ENCODE data around the gene CTSO.
"Not testable (repeated sequence)": the region's sequence is repeated elsewhere in the genome, so short reads cannot be mapped to it uniquely, and the experiment has no call there.

The CTSO gene

DNA sequence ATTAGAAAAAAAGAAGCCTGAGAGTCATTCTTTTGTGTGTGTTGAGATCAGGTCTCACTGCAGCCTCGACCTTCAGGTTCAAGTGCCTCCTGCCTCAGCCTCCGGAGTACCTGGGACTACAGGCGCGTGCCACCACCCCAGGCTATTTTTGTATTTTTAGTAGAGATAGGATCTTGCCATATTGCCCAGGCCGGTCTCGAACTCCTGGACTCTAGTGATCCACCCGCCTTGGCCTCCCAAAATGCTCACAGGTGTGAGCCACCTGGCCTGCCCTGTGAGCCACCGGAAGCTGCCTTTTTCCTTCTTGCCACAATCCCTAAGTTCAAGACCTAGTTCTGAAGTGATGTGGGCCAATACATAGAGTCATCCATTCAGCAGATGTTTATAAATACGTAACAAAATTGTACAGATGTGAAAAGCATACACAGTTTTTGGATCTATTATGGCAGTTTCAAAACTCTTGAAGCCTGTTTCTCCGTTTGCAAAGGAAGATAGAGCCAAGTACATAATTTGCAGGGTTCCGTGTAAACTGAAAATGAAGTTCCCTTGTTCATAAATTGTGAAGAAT, 536 bp upstream of the CTSO start:
- DNase-seq = no peak

DNA sequence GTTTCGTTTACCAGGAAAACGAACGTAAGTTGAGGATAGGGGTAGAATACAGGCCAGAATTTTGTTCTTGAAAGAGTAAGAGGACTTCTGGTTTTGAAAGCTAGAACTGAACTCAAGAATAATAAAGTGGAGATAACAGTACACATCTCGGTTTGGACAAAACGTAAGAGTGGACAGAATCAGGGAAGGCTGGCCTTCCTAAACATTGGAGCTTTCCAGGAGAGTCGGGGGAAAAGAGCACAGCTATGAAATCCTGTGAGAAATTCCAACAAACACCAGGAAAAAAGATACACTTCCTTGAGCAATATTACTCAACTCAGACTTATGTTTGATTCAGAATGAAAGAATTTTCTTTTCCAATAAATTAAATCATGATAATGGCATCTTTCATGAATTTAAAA, 1.2 kb downstream of the CTSO start:
- DNase-seq = no peak

DNA sequence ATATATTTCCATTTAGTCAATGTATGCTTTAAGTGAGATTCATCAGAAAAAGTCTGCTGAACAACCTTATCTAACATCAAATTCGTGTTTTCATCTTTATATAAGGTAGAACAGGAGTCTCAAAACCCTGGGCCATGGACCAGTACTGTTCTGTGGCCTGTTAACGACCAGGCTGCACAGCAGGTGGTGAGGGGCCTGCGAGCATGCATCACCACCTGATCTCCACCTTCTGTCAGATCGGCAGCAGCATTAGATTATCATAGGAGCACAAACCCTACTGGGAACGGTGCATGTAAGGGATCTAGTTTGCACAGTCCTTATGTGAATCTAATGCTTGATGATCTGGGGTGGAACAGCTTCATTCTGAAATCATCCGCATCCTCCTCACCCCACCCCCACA, 3.2 kb downstream of the CTSO start:
- no peak for DNase-seq

DNA sequence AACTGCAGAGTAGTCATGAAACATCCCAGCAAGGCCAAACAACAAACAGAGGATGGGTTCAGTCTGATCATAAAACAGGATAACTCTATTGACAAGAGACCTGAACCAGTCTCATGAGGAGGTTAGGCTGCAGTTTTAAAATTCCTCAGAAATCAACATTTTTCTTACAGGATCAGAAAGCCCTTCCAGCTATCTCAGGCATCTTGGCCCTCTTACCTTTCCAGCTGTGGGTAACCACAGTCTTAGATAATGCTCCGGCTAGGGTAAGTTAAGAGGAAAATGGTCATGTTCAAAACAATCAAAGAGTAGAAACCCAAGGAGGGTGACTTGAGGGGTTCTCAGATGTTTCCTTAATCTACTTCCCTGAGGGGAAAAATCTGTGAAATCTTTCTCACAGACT, 5.1 kb downstream of the CTSO start:
- DNase-seq = no peak

DNA sequence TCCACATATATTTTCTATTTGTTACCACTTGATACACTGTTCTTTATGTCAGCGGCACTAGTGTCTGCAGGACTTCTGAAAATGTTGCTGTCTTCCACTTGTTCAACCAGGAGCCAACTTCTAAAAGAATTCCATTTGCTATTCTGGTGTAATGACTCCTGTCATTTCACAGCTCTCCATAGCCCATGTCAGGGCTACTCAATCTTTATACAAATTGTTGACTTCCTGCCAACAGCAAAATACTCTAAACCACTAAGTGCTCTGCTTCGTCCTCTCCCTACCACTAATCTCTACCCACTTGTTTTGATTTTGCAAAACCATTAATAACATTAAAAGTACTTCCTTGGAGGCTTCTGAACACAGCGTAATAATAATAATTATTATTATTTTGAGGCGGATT, 7.2 kb downstream of the CTSO start:
- no peak for DNase-seq

DNA sequence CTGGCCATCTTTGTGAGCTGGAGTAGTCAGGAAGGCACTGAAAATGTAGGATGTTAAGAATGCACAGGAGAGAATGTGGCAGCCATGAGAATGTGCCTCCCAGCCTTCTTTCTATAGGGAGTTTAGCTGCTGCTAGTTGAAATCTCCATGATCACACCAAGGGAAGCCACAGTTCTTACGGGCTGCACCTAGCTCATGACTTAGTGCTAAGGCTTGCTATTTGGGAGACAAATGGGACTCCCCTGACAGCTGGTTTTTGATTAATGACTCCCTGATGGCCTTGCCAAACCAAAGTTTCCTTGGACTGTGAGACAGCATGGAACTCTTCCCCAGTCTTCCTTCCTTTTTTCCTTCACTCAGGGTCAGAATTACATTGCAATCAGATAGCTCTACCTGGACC, 9.2 kb downstream of the CTSO start:
- DNase-seq = no peak

DNA sequence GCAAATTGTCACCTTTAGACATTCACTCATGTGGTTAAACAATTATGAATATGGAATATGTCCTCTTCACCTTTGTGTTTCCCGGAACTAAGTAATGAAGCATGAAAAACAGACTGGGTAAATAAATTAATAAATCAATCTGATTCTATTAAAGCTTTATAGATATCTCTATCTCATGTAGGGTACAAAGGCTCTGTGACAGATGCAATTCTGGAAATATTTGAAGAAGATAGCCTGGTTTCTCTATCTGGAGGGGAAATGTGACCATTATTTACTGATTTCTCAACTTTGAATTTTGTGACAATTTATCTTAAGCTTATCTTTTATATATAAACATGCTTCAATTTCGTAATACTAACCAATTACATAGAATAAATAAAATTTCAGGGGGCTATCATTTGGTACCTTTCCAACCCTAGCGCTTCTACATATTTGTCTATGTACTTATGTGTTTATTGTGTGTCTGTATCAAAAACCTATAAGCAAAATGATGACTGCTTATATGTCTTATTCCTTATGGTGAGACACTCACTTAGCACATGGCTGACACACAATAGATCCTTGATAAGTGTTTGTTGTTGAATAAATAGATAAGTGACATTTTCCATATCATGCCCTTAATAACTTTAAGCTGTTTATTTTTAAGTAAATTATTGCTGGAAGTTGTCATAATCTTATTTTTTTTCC, 9.9 kb downstream of the CTSO start:
- no peak for DNase-seq

DNA sequence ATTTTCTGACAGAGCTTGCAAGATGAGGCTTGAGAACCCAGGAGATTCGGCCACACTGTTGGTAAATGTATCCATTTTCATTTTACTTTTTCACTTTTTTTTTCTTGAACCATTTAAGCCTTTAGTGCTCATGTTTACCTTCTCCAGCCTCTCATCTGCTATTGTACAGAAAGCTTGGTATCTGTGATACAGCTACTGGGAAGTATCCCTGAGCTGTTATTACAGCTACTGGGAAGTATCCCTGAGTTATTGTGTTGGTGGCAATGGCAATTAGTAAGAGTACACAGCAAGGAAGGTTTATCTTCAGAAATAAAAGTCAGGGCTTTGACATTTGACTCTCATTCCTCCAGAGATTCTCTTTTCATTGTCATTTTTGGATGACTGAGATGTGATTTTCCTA, 11.8 kb downstream of the CTSO start:
- DNase-seq = no peak

DNA sequence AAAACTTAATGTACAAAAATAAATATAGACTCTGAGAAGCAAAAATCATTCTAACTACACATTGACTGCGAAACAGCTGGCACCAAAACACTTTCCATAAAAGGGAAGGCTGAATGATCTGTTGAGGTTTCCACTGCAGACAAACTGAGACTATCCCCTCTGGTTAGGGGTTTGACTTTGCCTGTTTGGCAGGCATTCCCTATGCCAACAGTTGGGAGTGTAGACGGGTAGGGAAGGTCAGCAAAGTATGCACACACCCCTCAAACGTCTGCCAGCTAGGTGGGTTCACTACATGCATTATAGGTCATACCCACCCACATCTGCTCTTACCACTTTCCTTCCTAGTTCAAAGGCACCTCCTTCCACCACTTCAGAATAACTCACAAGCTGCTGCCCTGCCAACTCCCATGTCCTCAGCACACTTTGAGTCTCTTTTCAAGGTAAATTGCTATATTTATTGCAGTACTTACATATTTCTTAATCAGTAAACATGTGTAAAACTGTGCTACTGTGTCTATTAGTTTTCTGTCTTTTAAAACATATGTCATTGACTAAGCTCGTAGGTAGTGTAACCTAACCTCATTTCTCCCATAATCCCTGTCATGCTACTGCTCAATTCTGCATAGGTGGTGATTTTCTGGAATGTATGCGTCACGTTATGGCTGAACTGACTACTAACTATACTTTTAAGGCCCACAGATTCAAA, 12.4 kb downstream of the CTSO start:
- no peak for DNase-seq

DNA sequence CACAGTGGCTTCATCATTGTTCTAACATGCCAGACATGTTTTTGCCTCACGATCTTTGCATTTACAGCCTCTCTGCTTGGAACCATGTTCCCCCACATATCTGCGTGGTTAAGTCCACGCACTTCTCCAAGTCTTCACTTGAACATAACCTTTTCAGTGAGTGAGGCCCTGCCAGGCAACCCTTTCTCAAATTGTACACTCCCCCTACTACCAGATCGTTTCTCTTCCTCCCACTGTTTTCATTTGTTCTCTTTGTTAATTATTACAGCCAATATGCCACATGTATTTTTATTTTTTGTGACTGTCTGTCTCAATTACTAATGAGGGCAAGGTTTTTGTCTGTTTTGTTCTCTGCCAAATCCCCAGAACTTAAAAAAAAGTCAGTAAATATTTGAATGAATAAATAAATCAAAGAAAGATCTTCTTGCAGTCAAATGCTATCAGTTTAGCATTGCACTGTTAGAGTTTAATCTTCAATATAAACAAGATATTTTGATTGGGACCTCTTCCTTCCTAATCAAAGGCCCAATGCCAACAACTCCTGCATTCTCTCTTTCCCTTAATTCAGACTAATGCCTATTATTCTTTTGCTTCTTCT, 18.2 kb downstream of the CTSO start:
- no peak for DNase-seq

DNA sequence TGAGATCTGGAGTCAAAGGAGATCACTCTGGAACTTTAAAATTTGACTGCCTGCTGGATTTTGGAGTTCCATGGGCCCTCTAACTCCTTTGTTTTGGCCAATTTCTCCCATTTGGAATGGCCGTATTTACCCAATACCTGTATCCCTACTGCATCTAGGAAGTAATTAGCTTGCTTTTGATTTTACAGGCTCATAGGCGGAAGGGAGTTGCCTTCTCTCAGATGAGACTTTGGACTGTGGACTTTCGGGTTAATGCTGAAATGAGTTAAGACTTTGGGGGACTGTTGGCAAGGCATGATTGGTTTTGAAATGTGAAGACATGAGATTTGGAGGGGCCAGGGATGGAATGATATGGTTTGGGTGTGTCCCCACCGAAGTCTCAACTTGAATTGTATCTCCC, 19.0 kb downstream of the CTSO start:
- DNase-seq = not testable (repeated sequence)

DNA sequence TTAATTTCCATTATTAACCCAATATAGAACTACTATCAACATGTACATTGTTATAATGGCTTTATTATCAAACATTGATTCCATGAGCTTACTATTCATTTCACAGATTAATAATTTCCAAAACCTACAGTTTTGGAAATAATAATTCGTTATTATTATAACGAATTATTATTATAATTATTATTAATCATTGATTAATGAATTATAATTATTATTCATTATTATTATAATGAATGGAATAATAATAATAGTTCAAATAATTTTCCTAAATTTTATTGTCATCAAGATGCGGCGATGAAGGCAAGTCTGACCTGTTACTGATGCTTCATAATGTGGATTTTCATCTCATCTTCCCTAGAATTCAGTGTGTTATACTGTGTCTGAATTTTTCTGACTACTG, 22.0 kb downstream of the CTSO start:
- no peak for DNase-seq

DNA sequence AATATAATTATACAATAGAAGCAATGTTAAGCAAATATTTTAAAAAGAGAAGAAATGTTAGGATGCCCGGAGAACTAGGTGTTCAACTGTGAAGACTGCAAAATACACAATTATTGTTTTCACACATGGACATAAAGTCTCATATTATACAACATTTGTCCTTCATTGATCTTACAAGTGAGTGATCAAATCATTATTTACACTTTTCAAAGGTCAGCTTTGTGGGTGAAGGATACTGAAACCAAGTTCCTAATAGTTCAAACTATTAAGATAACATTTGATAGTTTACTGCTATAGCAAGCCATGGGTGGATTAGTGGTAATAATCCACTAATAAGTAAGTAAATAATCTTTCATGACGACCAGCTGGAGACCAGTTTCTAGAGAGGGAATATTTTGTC, 23.3 kb downstream of the CTSO start:
- DNase-seq = no peak

DNA sequence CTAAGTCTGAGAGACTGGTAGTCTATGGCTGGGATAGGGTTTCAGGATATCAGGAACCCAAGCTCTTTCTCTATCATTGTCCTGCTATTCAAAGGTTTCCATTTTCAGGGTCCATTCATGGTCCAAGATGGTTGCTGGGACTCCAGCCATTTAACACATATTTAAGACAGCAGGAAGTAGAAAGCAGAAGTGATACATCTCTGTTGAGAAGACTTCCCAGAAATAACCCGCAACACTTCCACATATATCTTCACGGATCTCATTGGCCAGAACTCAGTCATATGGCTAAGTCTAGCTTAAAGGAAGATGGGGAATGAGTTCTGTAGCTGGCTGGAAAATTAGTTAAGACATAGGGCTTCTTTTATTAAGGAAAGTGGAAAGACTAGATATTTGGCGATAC, 23.8 kb downstream of the CTSO start:
- no peak for DNase-seq

DNA sequence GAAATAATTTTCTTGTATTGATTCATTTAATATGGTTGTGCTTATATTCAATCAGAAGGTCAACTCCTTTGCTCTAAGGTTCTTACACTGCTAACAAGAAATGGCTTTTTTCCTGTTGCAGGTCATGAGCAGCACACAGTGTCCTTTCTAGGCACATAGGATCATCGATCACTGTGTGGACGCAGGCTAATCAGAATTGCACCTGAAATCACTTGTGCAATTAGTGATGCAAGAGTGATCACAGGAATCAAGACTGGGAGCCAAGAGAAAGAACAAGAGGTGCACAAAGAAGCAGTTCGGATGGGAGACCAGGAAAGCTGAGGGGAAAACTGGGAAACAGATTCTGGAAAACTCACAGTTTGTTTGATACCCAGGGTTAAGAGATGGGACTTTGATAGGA, 29.0 kb downstream of the CTSO start:
- no peak for DNase-seq

DNA sequence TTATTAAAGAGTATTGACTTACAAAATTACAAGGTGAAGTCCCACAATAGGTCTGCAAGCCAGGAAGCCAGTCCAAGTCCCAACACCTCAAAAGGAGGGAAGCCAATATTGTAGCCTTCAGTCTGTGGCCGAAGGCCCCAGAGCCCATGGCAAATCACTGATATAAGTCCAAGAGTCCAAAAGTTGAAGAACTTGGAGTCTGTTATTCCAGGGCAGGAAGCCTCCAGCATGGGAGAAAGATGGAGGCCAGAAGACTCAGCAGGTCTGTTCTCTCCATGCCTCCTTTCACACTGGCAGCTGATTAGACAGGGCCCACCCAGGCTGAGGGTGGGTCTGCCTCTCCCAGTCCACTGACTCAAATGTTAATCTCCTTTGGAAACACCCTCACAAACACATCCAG, 32.1 kb downstream of the CTSO start:
- no peak for DNase-seq

DNA sequence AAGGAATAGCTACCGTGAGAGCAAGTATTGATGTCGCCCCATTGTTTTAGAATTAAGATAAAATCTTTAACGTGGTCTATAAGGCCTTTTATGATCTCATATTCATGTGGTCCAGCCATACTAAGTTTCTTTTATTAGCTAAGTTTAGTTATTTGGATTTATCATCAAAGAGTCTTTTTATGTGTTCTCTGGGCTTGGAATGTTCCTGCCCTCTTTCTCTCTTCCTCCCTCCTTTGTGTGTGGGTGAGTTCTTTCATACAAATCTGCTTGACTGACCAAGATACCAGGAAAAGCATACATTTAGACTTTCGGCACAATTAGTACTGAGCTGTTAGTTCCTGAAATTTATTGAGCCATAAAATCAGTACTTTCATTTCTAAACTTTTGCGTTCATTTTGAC, 38.9 kb downstream of the CTSO start:
- no peak for DNase-seq

DNA sequence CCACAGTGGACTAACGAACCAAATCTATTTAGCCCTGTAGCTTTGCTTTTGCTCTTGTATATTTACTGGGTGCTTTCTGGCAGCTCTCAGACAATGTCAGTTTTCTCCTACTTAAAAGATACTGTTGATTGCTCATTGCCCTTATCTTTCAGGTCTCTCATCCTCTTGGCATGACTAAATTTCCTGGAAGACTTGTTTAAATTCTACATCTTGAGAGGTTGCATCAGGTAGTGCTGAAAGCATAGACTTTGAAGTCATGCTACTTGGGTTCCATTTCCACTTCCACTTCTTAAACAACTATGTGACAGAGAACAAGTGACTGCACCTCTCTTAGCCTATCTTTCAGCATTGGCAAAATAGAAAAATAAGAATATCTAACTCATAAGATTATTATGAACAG, 41.8 kb downstream of the CTSO start:
- DNase-seq = peak; percentile 15

DNA sequence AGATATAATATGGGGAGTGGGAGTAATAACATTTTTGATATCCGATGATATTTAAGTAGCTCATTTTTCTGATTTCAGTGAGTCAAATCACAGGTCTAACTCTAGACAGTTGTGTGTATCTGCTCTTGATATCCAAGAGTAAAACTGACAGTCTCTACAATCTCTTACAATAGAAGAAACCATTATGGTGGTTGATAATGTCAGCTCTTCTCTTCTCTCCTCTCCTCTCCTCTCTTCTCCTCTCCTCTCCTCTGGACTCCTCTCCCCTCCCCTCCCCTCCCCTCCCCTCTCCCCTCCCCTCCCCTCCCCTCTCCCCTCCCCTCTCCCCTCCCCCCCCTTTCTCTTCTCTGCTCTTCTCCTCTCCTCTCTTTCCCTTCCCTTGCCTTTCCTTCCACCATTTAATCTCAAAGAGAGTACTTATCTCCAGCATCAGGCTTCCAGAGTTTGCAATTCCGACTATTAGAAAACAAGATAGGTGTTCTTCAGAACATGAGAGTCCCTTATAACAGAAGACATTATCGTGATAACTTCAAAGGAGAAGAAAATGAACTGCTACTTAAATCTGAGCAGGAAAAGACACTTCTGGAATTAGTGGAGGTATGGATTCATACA, 43.9 kb downstream of the CTSO start:
- DNase-seq = no peak

DNA sequence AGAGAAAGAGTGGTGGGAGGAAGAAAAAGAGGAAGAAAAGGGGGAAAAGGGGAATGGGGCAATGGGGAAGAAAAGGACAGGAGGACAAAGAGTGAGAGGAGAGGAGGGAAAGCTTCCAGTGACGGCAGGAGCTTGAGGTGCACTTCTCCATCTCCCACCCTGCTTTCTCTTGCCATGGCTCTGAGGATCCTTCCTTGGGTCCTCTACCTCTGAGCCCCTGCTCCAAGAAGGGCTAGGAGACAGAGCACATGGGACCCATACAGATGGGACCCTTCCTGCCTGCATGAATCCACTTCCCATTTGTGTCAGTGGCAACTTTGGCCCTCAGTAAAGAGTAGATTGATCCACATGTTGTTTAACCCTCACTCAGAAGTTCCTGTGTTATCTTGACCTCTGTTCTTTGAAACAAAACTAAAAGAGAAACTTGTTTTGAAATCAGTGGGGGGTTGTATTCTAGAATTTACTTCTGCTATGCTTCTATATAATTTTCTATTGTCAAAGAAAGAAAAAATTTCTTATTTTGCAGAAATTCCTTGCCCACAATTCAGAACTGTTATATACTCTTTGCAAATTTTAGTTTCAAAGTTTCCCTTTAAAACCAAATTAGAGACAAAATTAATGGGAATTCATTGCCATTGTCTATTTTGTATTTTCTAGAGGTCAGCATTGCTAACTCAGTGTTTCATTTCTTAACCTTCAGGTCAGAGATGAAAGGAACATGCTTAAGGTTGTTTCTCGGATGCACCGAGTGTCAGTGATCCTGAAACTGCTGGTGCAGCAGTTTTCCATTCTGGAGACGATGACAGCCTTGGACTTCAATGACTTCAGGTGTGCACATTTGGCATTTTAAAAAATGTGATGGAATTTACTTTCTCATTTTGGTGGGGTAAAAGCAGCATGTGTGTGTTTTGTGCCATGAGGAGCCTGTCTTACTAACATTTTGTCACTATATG, 45.2 kb downstream of the CTSO start:
- no peak for DNase-seq

DNA sequence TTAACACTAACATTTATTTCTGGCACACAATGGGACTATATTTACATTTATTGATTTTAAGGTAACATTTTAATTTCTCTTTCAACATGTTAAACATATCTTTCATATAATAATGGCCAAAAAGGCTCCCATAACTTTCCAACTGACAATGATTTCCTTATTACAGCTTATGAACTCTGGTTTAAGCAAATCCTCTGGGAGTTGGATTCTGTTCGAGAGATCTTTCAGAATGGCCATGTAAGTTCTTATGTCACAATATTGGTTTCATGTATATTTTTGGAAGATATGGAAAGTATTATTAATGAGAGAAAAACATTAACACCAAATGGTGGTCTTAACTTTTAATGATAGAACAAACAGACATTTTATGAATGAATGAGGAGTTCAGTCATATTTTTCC, 46.1 kb downstream of the CTSO start:
- no peak for DNase-seq

DNA sequence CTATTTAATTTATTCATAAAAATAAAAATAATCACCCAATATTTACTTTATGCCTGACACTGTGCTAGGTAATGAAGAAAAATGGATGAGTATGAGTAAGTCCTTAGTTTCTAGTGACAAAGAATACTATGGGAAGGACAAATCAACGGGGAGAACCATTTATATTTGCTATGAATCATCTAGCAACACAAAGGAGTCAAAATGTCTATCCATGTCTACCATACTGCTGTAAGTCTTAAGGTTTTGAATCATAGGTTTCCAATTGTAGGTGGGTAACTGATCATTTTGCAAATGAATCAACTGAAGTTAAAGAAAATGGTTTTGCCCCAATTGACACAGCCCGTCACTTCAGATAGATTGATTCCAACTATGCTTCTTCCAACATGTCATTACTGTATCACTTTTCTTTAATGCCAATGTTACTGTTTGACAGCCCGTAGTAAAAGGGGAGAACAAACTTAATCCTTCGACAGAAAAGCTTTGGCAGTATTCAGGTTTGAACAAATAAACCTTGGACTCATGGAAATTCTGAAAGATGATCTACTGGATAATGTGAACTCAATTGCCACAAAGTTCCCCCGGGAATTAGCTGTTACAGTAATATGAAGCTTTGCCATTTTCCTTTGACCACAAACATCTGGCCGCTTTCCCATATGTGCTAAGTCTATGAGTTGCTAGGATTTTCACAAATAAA, 47.0 kb downstream of the CTSO start:
- DNase-seq = no peak

Measured in activated CD4-positive, alpha-beta T cell treated with anti-CD3 and anti-CD28 coated beads, Interleukin-2, amount 50 U/mL, for 16 hours (primary cell).